Left lobe of liver (tissue), 2 donors: Measurements from ENCODE around the gene ZC3H7B. TPM values are rescaled to one million over a fixed set of nuclear protein-coding genes. Genes with fewer than 3 reads are reported as not detected.
"Not testable (repeated sequence)": the region's sequence is repeated elsewhere in the genome, so short reads cannot be mapped to it uniquely, and the experiment has no call there.

Experiments used
- ATAC-seq: fragments of 200-7000 bp; cut with Tn5 transposase; one replicate; pipeline ENCODE4 v1.9.1; 2020; ENCODE audit warnings: mild to moderate bottlenecking, moderate library complexity
- DNase-seq: peaks from one replicate; pipeline ENCODE4 v3.0.0-alpha.2; 2020; ENCODE audit warnings: low spot score
- total RNA-seq: library from RNA; stranded (reverse); gene quantifications from one replicate; pipeline ENCODE4 v1.2.1, GENCODE V29; 2021
- donor health status: DM: no; HTN: no; CAD: no; lungs with moderate emphysema.
- donor health status: DM: no; HTN: yes; CAD: no.

The ZC3H7B gene
- total RNA-seq, 1 donor from 2014 or later, result 53.8 TPM

GRCh38 chr22:41285820-41286638, 15.3 kb upstream of the ZC3H7B start, which contains the start of gene RANGAP1:
RANGAP1 (minus strand) TSS chr22:41286187; CDS start chr22:41281044, 5,143 bp downstream.
- ATAC-seq, result peak; percentile 95
- peak; percentile 99 for DNase-seq

- DNase-seq, result no peak
- peak; percentile 12 for ATAC-seq
Measured at GRCh38 chr22:41286639-41287091, 14.7 kb upstream of the ZC3H7B start.

DNA sequence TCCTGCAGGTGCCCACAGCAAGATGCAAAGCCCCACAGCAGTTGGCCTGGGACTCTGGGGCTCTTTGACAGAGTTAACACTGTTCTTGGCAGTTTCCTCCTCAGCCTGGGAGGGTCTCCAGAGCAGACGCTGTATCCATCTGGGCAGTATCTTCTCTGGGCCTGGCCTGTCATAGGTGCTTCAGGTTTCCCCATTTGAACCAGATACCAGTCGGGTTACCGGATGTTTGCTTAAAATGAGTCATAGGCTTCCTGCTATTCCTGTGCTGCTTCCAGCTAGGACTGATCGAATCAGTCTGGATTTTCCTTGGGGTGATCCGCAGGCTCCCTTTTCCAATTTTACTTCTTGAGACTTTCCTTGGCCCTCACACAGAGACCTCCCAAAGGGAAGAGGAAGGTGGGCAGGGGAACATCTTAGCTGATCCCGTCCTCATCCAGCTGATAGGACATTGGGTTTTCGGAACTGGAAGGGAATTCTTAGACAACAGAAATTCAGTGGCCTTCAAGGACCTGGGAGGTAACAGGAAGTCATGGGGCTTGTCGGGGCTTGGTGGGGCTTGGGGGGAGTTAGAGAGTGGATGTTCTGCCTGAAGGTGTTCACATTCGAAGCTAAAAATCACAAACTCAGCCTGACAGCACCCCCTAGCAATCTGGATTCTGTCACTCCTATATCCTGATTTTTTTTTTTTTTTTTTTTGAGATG, 12.9 kb upstream of the ZC3H7B start:
- DNase-seq, result peak; percentile 61

DNA sequence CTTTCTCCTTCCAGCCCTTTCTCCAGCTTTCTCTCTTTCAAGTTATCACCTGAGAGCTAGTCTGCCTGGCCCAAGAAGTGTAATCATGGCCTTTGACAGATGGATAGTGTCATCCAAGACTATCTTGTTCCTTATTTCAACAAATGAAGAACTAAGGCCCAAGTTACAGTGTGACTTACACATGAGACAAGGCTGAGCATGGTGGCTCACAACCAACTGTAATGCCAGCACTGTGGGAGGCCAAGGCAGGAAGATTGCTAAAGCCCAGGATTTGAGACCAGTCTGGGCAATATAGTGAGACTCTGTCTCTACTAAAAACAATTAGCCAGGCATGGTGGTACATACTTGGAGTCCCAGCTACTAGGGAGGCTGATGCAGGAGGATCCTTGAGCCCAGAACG, 11.7 kb upstream of the ZC3H7B start:
- ATAC-seq, result no peak
- no peak for DNase-seq

More for the DNA sequence above, 12.9 kb upstream of the ZC3H7B start:
- ATAC-seq, result peak; percentile 52

- no peak for DNase-seq
- ATAC-seq, result no peak
Measured at GRCh38 chr22:41290262-41291221, 10.8 kb upstream of the ZC3H7B start.

DNA sequence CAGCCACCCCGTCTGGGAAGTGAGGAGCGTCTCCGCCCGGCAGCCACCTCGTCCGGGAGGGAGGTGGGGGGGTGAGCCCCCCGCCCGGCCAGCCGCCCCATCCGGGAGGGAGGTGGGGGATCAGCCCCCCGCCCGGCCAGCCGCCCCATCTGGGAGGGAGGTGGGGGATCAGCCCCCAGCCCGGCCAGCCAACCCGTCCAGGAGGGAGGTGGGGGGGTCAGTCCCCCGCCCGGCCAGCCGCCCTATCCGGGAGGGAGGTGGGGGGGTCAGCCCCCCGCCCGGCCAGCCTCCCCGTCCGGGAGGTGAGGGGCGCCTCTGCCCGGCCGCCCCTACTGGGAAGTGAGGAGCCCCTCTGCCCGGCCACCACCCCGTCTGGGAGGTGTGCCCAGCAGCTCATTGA, 6.5 kb upstream of the ZC3H7B start:
- DNase-seq, ATAC-seq: not testable (repeated sequence)

GRCh38 chr22:41296826-41297667, 4.3 kb upstream of the ZC3H7B start:
- DNase-seq (no peak), ATAC-seq (no peak)

- ATAC-seq (no peak), DNase-seq (no peak)
Measured at GRCh38 chr22:41300661-41301060, 664 bp upstream of the ZC3H7B start.

- DNase-seq (no peak), ATAC-seq (peak; percentile 39)
Measured at GRCh38 chr22:41302021-41302767, 869 bp downstream of the ZC3H7B start.

GRCh38 chr22:41302811-41303210, 1.5 kb downstream of the ZC3H7B start:
- no peak for ATAC-seq
- DNase-seq, result no peak

- no peak for DNase-seq
- no peak for ATAC-seq
Measured at GRCh38 chr22:41305646-41306045, 4.3 kb downstream of the ZC3H7B start.

DNA sequence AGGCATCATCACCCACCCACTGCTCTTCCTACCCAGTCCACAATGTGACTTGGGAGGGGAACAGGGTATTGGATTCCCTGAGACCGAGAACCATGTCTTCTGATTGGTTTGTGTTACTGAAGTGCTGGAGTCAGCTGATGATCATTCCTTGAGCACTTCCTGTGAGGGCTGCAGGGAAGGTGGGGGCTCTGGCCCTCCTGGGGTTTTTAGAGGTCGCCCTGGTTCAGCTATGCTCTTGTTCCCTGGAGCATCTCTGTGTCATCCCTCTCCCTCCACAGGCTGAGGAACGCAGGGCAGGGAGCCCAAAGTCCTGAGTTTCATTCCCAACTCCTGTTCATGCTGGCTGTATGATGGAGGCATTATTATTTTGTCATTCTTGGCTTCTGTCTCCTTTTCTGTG, 6.7 kb downstream of the ZC3H7B start:
- ATAC-seq (peak; percentile 53), DNase-seq (peak; percentile 59)

DNA sequence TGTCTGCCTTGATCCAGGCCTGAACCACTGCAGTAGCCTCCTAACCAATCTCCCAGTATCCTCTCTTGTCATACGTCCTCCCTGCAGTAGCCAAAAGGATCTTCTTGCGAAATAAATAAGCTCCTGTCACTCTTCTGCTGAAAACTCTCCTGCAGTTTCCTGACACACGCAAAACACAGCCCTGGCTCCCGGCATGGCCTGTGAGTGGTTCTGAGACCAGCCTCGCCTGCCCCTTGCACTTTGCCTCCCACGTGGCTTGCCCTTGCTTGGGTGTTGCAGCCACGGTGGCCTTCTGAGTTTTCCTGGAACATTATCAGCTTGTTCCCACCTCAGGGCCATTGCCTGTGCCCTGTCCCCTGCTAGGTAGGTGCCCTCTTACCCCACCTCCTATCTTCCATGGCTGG, 7.2 kb downstream of the ZC3H7B start:
- DNase-seq (peak; percentile 98), ATAC-seq (peak; percentile 87)

DNA sequence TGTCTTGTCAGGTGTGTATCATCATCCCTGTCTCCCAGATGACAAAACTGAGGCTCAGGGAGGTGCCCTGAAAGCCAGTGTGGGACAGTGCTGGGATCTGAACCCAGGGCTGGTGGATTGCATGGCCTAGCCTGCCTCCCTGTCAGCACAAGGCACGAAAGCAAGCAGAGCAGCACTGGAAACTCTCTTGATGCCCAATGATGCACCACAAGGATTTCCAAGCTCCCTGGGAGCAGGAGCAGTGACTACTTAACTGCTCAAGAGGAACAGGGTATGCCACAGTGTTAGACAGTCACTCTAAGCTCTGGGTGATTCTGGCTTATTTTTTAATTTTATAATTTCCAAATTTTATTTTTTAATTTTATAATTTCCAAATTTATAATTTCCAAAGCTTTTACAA, 9.0 kb downstream of the ZC3H7B start:
- DNase-seq (no peak), ATAC-seq (no peak)

DNA sequence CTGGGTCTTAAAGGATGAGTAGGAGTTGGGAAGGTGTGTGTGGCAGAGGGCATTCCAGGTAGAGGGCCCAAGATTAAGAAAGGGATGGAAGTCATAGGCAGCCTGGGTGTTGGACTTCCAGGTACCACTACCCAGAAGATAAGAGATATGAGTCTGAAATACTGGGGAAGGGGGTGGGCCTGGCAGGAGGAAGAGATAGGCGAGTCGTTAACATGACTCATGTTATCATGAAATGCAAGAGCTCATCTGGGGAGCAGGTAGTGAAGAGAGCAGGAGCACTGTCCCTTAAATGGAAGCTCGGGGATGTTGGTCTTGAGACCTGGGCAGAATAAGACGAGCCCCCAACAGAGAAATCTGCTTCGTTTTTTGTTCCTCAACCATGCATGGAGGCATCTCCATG, 10.2 kb downstream of the ZC3H7B start:
- DNase-seq, result no peak
- no peak for ATAC-seq

DNA sequence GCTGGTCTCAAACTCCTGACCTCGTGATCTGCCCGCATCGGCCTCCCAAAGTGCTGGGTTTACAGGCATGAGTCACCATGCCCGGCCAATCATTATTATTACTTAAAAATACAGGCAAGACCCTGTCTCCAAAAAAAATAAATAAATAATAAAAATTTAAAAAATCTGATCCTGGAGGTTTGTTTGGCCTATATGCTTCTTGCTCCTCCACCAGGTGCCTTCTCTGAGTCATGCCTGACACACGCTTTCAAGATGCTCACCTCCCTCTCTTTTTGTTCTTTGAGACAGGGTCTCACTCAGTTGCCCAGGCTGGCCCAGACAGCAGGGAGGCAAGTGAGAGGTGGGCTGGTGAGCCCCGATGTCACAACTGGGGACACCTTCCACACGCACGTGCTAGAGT, 13.5 kb downstream of the ZC3H7B start:
- DNase-seq (no peak), ATAC-seq (no peak)

DNA sequence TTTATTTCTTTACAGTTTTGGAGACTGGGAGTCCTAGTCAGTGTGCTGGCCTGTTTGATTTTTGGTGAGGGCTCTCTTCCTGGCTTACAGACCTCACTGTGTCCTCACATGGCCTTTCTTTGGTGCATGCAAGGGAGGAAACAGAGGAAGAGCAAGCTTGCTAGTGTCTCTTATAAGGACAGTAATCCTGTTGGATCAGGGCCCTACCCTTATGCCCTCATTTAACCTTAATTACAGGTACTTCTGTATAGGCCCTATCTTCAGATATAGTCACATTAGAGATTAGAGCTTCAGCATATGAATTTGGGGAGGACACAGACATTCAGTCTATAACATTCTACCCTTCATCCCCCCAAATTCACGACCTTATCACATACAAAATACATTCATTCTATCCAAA, 14.3 kb downstream of the ZC3H7B start:
- ATAC-seq, result peak; percentile 16

GRCh38 chr22:41320416-41321240, 19.3 kb downstream of the ZC3H7B start:
- ATAC-seq (peak; percentile 25), DNase-seq (no peak)

More for the DNA sequence above, 14.3 kb downstream of the ZC3H7B start:
- DNase-seq, result no peak
